HG02571 (cell line): ENCODE data around the gene RTN4R.

Experiments used
- ATAC-seq: cut with Tn5 transposase; IDR thresholded peaks from one replicate; pipeline ENCODE4 v1.9.1; 2021; ENCODE audit warnings: mild to moderate bottlenecking, moderate library complexity; ENCODE audit not compliant: unreplicated experiment

Gene RTN4R

DNA sequence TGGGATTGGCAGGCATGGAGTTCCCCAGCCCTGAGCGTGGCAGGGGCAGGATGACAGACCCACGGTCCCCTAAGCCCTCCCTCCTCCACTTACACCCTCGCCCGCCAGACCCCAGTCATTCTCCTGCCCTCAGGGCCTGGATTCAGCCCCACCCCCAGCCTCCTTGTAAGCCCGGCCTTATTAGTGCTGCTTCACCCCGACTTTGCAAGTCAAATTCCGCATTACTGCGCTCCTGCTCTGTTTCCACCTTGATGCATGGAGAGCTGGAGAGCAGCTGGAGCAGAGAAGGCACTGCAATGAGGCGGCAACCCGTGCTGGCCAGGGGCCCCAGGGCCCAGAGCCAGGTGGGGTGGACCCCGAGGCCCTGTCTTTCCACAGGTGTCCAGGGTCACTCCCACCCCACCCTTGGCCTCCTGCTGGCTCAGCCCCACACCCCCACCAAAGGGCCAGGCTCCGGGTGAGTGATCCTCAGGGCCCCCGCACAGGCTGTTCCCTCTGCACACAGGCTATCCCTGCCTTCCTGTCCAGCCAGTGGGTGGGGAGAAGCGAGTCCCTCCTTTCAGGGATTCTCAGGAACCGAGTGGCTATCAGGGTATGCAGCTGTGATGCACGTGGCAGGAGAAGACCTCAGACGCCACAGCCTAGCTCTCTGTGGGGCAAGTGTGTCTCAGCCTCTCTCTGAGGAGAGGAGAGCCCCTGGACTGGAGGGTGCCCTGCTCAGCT, 36.4 kb downstream of the RTN4R start:
- no peak for ATAC-seq

DNA sequence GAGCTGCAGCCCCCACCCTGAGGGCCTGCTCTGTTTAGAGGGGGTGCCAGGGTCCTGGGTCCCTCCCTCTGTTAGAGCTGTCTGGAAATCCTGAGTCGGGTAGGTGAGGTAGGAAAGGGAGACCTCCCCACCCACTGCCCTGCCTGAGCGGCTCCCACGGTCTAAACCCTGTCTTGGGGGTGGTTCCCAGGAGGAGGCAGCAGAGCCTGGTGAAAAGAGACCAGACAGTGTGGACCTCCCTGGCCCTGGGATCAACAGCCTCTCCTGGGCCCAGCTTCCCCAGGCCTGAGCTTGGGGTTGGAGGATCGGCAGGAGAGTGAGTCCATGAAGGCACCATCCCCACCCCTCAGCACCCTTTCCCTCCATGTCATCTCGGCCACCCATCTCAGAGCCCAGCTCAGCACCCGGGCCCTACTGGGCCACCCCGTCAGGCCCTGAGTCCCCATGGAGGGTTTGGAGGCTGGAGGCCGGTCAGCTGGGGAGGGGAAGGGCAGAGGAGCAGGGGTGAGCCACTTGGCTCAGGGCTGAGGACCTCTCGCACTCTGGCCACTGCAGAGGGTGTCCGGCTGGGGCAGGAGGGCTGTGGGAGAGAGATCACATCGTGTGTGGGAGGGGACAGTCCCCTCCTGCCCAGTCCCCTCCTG, 37.2 kb downstream of the RTN4R start:
- no peak for ATAC-seq

- ATAC-seq = no peak
Observed at GRCh38 chr22:20229916-20230775, 38.0 kb downstream of the RTN4R start.

GRCh38 chr22:20228939-20229272, 39.2 kb downstream of the RTN4R start:
- ATAC-seq = no peak

DNA sequence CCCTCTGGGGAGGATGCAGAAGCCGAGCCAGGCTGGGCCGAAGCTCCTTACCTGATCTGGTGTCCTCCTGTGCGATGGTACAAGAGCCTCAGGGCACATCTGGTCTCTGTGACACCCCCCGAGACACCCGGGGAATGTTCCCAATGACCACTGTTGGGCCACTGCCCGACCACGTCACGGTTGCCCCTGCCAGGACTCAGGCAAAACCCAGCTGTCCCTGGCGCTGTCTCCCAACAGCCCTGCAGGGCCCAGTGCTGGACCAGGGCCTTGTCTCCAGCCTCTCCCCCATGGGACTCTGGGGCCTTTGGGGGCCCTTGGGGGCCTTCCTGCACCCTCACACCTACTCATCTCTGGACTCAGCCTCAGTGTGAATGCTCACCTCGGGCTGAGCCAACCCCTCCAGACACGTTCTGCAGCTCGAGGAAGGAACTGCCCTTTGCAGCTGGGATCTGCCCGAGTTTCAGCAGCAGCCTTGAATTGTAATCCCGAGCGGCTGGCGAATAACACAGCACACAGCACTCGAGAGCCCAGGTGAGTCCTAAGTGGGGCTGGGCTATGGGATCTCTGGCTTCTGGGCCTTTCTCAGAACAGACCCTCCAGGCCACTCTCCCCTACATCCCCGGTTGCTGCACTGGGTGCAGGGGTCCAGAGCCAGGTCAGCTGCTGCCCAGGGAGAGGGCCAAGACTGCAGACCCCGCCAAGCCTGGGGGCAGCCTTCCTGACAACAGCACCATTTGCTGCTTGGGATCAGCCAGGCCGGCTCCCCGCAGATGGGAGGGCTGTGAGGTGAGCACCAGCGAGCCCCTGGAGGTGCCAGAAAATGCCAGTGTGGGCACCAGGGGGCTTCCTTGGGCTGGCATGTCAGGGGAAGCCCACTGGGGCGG, 39.8 kb downstream of the RTN4R start:
- ATAC-seq = no peak

DNA sequence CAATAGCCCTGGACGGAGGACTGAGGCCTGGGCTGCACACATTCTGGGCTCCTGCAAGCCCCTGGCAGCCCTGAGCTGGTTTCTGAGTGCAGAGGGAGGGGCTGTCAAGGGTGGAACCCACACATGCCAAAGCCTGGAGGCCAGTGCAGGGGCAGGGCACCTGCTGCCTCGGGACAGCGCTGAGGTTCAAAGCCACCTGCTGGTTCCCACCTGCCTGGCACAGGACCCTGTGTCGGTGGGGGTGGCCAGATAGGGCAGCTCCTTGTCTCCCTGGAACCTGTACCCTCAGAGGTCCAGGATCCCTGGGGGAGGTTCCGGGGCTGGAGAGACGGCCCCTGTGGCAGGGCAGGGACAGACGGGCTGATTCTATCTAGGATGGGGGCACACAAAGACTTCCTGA, 40.8 kb downstream of the RTN4R start:
- no peak for ATAC-seq

DNA sequence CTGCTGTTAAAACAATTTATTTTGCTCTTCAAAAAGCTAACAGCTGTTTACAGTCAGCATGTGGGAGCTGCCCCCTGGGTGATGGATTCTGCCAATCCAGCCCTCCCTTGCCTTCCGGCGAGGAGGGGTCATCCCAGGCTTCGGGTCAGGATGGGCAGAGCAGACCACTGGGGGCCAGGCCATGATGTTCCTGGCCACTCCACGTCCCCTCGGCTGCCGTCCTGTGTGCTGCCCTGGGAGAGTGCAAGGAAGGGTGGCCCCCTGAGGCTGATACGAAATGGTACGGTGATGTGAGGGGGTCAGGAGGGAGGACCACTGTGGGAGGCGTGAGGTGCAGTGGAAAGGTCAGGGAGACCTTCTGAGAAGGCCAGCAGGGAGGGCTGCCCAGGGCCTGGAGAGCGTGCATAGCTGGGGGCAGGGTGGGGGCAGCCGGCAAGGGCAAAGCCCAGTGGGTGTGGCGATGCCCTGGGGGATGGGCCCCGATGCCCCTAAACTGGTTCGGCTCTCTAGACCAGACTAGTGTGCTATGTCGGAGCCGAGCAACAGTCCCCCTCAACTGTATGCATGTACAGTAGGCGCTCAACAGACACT, 41.3 kb downstream of the RTN4R start:
- ATAC-seq = no peak

GRCh38 chr22:20226077-20226716, 41.9 kb downstream of the RTN4R start:
- ATAC-seq = no peak

- ATAC-seq = no peak
Observed at GRCh38 chr22:20225693-20225966, 42.5 kb downstream of the RTN4R start.

GRCh38 chr22:20224917-20225692, 43.0 kb downstream of the RTN4R start:
- ATAC-seq = no peak

DNA sequence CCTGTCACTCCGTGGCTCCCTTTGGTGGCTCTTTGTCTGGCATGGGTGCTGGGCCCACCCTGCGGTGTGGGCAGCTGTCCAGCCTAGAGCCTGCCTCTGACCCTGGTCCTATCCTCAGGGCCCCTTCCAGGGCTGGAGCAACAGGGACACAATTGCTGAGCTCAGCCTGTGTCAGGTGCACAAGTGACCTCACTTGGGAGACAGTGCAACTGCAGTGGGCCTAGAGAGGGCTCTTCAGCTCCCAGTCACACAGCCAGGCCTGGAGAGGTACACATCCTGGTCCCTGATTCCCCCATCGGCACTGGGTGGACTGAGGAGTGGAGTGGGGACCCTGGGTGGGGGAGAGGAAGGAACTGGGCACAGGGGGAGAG, 43.9 kb downstream of the RTN4R start:
- no peak for ATAC-seq

- no peak for ATAC-seq
Observed at GRCh38 chr22:20223421-20224255, 44.5 kb downstream of the RTN4R start.

- ATAC-seq = no peak
Observed at GRCh38 chr22:20222764-20223420, 45.2 kb downstream of the RTN4R start.

DNA sequence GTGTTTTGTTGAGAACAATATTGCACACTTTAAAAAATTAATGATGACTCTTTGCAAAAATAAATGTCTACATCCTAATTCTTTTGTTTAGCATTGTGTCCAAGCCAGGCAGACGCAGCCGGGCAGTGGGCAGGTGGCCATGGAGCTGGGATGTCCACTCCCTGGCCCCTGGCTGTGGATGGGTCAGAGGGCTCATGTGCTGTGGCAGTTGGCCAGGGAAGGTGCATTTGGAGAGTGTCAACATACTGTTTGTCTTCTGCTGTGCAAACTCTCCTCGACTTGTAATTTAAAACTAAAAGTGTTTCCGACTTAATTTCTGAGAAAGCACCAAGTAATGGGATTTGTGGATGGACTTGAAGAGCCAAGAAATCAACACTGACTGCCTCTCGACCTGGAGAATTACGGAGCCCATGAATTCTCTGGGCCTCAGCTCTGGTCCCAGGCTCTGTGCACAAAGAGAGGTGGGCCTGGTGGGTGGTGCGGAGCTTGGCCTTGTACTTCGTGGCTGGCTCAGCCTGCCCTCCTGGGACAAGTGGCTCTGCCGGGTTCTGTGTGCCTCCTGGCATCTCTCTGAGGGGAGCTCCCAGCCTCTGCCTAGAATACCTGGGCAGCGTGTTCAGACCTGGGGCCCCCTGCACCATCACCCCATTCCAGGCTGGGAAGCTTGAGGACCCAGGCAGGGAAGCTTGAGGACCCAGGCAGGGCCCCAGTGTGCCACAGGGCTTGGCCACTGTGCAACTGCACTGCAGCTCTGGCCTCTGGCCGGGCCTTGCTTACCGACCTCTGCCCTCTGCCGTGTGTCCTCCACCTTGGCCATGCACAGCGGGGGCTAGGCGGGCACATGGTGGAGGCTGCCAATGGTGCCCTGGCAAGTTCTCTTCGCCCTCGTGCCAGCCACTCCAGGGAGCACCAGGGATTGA, 46.4 kb downstream of the RTN4R start:
- ATAC-seq = no peak

DNA sequence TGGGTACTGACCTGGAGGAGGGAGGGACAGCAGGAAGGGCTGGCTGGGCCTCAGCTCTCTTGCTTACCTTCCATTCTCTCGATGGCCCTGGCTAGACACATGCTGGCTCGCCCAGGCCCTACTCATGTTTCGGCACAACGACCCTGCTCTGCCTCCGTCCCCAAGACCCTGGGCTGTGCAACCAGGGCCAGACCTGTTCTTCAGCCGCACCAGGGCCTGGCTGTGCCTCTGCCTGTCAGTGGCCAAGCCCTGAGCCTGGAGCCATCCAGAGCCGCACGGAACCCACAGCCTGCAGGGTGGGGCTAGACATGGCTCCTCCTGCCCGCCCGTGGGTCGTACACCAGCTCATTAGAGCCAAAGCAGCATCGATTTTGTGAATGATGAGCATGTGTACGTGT, 47.5 kb downstream of the RTN4R start:
- ATAC-seq = no peak

DNA sequence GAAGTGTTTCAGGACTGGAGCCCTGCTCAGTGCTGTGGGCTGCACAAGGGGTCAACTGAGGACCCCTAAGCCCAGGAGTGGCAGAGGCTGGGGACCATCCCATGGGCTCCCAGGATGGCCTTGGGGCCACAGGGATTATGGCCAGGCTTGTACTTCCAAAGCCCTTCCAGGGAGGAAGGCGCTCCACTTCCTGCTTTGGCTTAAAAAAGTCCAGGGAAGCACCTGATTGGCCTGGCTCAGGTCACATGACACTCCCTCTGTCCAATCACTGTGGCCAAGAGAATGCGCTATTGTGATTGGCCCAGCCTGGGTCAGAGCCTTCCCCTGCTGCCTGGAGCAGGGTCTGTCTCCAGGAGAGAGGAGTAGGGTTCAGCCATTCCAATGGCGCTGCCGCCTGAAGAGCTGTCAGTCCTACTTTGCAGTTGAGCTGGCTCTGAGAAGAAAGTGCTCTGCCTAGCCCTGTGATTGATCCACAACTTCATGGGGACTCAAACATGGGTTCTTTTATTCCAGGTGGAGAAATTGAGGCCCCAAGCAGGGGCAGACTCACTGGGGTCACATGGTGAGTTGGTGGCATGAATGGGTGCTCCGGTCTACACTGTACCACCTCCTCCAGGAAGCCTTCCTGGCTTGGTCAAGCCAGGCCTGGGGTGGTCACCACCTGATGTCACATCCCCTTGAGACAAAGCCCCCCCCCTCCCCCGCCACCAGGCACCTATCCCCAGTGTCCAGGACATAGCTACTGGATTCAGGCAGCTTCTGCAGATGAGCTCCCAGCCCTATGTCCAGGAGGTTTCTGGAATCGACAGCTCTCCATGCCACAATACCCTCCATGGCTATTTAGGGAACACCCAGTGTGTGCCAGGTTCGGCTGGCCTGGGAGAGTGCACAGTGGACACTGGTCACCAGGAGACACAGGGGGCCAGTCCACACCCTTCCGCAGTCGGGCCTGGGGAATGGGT, 48.2 kb downstream of the RTN4R start:
- no peak for ATAC-seq
